HG02938 (cell line): ENCODE data around the gene ICE1.
"Not testable (repeated sequence)": the region's sequence is repeated elsewhere in the genome, so short reads cannot be mapped to it uniquely, and the experiment has no call there.

ENCODE experiments used
- ATAC-seq: cut with Tn5 transposase; IDR thresholded peaks from one replicate; pipeline ENCODE4 v1.9.1; 2021; ENCODE audit warnings: mild to moderate bottlenecking, moderate library complexity; ENCODE audit not compliant: unreplicated experiment

Gene ICE1, protein sequence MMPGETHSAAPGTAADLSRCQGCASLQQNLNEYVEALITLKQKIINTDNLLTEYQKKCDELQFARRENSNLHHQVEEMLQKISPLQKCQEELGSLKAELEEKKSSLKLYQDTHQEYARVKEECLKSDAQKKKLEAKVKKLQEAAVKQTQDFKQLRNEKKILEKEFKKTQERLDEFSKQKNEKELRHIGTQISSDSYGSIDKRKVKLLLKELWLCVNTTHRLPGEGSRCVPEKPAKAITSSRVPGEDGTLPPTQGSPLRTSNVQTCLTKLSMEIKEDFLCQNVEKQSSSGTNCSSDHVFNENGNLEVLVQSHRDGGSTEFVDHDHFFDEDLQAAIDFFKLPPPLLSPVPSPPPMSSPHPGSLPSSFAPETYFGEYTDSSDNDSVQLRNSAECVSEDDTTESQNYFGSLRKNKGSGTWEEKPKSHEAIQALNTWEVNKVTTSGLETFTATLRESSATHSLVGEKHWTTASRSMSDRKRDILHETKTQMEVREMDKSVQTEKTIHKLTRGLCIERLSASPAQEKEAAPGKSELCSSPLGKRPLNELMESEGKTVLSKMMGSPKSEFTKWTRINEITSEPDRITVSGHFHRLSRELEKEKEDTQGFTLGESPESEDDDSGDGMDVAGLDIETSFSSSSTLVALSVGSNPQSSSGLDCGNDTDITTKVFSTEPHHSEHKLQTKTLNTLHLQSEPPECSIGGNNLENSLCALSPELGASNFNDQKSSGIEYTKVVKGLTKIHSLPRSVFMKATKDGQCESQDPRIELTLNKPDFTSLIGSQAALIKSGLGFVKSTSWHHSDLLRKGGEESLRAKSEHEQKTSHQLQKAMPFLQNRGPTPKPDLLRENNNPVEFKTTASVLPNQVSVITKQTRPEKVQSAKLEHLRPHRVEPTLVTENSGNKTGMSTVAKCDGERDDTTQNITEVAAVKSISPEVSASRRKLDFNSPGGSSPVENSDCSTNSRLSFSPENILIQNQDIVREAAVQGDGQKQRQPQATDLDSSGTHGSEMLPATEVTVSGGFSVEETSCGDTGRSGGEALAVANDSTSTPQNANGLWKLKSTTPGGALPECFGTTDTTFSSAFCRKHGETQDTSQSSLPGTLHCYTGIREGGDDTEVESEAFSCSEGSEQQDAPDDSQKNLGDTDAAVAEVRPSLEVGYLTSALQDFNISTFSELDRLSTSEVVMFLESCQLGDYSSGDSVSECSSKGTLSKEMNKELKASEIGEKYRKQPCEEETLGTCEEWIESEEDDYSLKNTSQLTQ (N-terminal part only)

DNA sequence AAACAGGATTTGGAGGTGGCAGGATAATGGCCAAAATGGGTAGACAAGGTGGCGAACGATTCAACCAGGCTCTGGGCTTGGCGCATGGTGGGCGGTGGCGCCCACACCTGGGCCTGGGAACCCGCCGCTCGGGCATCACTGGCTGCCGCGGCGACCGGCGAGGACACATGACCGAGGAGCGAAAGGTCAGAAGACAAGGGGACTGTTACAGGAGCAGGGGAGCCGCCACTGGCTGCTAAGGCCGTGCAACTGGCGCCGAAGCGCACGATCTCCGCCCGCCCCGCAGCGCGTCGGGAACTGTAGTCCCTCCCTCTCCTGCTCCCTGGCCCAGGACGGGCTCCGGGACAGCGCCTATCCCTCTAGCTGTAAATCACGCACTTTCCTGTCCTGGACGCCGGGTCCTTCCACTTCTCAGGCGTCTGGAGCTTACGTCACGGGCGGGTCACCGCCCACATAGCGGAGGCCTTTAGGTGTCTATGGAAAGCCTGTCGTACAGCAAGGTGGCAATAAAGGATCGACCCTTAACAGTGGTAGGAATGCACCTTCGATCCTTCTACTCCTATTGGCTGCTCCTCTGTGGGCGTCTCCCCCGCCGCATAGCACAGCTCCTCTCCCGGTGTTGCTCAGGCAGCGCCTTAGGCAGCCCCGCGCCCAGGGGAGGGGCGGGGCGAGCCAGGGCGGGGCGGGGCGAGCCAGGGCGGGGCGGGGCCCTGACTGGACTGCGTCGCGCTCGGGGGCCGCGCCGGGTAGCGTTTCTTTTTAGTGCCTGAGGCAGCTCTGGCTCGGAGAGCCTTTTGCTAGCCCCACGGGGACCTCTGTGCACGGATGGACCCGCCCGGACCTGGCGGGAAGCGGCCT is at the start of gene ICE1:
Gene ICE1, plus strand, starts transcription at position 717 of the 858 bp plus-strand sequence. CDS start 239 bp downstream, outside the sequence.
- ATAC-seq = peak; percentile 71

DNA sequence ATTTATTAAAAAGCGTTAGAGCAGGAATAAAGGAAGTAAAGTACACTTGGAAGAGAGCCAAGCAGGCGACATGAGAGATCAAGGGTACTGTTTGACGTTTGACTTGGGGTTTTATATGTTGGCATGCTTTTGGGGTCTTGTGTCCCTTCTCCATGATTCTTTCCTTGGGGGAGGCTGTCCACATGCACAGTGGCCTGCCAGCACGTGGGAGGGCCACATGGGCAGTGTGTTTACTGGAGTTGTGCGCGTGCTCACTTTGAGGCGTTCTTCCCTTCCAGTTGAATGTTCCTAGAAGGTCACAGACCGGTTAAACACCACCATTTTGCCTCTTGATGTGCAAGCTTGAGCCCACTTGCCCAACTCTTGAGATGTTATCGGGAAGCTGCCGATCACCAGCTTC is 49.5 kb upstream of the ICE1 start:
- ATAC-seq = no peak

DNA sequence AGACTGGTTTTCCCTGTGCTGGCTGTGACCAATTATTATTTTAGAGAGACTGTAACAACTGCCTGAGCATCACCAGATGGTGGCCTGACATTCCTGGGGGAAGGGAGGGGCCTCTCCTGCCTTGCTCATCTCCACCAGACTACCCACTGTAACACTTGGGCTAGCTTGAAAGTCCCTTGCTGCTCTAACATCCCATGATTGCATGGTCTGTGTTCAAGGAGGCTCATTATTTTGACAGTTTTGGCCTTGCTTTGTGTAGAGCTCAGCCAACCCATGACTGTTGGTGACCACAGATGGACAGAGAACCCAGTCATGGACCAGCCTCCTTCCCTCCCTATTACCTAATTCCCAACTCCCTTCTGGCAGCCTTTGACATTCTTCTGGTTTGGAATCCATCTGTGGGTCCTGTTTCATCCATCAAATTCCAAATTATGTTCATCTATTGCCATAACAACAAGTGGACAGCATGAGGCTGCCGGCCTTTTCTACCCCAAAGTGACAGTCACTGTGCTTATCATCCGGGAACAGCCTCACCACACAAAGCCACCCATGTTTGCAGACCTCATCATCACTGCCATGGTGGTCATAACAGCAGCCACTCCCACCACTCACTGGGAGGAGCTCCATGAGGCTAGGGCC is 49.0 kb upstream of the ICE1 start:
- no peak for ATAC-seq

DNA sequence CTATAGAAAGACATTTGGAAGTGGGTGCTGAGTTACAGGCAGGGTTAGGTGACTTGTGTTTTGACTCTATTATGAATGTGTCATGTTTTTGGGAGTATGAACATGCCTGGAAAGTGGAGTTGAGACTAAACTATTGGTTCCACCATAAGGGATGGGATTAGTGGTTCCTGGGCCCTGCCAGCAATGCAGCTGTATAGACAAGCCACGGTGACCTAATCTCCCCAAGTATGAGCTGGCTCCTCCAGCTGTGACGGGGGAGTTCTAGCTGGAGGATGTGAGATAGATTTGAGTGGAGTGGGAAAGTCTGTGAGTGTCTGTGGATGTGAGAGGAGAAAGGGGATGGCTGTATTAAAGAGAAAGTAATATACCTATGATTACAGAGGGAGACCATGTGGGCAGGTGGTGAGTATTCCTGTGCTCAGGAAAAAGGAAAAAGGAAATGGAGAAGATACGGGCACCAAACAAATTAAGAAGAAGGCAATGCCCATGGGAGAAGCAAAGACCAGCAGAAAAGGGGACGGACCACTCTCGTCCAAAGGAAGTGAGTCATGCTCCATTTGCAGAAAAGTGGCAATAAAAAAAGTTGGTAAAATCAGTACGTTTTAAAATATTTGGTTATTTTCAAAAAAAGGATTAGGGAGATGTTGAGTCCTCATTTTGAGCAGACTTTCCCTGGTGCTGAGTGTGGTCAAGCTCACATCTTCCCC is 48.3 kb upstream of the ICE1 start:
- no peak for ATAC-seq

DNA sequence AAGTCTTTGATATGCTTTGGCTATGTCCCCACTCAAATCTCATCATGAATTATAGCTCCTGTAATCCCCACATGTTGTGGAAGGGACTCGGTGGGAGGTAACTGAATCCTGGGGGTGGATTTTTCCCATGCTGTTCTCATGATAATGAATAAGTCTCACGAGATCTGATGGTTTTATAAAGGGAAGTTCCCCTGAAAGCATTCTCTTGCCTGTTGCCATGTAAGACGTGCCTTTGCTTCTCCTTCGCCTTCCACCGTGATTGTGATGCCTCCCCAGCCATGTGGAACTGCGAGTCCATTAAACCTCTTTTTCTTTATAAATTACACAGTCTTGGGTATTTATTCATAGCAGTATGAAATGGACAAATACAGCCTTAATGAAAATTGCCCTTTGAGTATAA is 44.7 kb upstream of the ICE1 start:
- no peak for ATAC-seq

DNA sequence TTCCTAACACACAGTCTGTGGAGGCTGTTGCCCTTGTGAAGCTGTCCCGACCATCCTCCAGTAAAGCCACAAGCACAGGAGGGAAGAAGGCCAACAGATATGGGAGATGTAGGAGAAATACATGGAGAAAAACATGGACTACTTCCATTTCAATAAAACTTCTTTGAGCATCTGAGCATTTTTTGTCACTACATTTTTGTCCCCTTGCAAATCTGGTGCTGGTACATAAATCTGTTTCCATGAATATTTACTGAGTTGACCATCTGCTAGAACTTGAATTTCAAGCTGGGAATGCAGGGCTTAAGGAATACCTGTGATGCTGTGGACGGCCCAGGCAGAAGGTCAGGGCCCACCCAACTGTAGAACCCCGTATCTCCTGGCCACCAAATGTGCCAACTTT is 43.9 kb upstream of the ICE1 start:
- no peak for ATAC-seq

DNA sequence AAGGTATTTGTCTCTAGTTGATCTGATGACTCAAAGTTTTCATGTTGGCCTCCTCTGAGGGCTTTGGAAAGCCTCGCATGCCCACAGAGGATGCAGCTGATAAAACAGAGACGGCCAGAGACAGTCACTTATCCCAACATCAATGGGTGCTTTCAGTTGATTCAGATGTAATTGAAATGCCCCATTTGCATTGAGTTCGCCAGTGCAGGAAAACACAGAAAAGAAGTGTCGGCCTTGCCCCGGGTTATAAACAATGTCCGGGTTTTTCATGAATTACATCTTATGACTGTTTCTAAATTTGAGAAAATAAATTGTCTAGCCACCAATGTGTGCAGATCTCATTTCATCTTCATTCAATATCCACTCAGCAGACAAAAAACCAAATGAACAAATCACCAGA is 42.2 kb upstream of the ICE1 start:
- ATAC-seq = no peak

DNA sequence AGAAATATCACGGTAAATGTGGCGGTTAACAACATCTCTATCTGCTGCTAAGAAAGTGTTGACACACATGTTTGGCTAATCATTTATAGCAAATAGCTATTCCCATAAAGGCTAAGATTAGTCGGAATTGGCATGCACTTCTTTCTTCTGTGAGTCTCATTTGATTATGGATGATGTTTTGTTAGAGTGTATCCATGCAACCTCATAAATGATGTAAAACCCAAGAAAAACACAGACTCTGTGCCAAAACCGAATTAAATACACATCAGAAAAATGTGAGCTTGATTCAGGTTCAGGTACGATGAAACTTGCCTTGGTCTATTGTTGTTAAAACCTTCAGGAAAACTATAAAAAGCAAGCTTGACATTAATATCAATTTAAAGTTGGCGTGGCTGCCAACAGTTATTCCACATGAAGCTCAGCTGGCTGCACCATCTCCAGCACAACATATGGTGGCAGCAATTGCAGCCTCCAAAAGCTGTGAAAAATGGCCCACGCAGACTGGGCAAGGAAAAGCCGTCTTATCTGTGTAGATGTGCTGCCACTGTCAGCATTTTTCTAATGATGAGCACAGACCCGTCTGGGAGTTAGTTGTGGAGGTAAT is 41.1 kb upstream of the ICE1 start:
- no peak for ATAC-seq

DNA sequence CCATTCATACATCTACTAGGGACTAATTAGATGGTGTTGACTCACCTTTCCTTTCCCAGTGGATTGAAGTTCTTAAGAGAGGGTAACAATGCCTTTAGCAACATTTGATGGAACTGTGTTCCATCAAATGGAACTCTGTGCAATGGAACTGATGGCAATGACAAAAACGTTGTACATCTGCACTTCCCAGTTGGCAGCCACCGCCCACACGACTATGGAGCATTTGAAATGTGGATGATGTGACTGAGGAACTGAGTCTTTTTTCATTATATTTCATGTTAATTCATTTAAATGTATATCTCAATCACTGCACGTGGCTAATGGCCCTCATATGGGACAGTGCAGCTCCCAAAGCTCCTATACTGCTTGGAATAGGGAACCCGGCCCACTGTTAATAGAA is 39.0 kb upstream of the ICE1 start:
- no peak for ATAC-seq

DNA sequence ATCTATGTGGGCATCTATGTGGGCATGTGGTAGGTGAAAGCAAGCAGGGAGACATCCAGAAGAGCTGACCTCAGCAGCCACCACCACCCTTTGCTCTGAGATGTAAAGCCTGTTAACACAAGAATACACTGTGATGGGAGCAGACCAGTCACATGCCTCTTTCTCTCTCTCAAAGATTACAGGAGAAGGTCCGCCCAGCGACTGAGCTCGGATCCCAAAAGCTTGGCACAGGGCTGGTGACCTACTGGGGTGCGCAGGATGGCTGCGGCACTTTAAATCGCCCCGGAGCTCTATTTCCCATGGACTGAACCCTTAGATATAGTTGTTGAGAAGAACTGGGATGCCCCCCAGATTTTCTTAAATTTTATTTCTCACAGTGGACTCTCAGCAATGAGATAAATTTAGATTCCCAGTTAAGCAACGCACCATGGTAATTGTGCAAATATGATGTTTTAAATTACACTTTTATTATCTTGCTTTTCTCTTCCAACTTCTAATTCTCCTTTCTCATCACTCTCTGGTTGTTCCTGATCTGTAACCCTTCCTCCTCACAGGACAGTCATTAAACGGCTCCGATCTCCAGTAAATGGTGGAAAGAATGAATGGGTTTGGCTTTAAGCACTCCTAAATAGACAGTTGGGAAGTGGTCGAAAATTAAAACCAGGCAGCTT is 37.7 kb upstream of the ICE1 start:
- ATAC-seq = no peak

DNA sequence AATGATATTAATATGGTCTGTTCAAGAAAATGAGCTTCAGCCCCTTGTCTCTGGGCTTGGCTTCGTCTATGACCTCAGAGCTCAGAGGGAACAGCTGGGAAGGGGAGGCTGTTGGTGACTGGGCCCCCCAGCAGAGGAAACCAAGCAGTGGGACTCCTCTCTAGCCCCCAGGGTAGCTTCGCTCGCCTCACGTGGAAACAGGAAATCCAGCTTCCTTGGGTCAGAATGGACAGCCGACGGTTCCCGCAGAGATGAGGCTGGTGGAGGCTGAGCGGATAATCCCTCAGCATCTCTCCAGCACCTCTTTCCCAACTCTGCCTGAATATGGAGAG is 37.2 kb upstream of the ICE1 start:
- no peak for ATAC-seq

DNA sequence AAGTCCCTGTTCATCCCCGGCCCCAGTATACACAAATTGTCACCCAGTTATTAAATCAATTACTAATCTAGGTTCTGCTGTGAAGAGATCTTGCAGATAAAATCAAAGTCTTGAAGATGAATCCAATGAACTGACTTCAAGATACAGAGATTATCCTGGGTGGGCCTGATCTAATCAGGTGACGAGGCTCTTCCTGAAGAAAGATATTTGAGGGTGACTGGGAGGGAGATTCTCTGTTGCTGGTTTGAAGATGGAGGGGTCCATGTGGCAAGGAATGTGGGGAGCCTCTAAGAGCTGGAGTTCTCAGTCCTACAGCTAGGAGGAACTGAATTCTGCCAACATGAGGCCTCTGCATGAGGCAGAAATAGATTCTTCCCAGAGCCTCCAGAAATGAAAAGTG is 36.1 kb upstream of the ICE1 start:
- no peak for ATAC-seq

DNA sequence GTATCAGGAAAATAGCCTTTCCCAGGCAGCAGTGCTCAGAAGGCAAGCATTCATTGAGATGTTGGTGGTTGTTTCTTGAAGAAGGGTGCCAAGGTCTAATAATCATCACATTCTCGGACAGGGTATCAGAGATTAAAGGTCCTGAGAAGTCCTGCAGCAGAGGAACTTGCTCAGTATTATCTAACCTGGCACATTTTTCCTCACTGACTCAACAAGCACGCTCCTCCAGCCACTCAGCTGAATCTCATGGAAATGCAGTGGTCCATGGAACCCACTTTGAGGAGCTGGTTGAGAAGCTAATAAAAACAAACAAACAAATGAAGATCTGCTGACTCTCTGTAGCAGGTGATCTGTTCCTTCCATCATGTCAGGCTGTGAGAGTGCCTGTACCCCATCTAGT is 35.3 kb upstream of the ICE1 start:
- no peak for ATAC-seq

DNA sequence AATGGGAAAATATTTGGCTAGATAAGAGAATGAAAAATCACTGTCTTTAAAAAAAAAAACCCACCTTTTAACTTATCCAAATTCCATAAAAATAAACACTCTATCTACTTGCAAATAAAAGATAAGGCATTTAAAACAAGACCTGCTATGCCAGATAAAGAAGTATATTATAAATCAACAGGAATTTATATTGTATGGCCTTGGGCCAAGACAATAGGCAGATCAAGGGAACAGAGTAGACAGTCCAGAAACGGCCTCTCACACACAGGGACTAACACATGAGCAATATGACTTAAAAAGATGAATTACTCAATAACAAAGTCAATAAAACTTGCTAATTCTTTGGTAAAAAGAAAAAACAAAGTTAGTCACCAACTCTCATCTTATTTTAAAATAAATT is 34.7 kb upstream of the ICE1 start:
- ATAC-seq = no peak

DNA sequence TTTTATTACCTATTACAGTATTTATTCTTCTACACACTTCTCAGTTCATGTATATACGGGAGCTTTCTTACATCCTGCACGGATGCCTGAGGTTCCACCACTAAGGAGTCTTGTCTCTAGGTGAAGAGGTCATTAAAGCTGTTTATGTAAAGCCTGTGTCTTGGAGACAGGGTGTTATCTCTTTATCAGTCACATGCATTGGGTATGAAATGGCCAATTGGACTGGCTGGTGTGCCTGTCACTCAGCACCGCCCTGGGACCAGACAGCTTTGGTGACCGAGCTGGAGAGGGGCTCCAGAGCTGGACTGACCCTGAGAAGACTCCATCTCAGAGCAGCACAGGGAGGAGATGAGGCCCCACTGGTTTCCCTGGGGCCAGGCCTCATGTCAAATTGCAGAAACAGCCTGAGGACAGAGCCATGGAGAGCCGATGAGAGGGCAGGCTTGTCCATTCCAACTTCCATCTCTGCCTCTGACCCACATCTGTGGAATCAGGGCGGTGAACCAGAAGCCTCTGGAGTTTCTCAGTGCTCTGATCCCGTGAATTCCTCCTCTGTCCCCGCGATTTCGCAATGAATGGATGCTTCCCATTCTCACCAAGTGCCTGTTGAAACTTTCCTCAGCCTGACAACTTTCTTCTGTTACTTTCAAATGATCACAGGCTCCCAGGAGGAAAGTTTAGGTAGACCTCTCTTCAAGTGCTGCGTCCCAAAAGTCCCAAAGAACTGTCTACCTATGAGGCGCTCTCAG is 32.2 kb upstream of the ICE1 start:
- not testable (repeated sequence) for ATAC-seq

DNA sequence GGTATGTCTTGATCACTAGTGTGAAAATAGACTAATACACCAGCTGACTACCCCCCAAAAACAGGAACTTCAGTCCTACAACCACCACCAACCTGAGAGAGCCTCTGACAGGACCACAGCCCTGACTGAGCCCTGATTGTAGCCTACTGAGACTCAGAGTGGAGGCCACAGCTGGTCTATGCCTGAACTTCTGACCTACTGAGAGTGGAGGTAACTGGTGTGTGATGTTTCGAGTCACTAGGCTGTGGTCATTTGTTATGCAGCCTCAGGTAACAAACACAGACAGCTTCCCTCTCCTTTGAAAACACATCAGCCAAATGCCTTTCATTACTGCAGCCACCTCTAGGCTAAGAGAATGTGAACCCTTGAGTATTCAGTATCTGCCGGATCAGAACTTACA is 30.0 kb upstream of the ICE1 start:
- peak; percentile 47 for ATAC-seq

DNA sequence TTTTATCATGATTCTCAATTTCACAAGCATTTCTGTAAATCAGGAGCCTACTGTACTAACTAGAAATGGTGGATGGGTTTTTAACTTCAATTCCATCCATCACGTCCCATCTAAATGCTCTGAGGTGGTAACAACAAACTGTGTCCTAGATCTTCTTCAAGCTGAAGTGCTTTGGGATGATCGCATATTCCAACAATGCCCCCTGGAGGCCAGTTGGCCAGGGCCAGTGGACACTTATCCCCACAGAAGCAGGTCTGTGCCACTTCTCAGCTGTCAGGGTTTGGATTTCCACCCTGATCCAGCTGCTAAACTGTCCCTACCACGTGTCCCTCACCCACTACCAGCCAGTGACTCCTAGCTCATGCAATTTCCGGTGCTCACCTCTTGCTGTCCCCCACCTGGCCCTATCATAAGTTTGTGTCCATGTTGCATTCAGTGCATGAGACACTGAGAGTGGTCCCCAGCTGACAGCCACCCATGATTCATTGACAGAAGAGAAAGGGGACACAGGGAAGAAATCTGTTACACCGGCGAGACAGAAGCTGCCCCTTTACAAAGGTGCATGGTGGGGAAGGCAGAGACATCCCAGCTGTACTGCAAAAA is 28.0 kb upstream of the ICE1 start:
- ATAC-seq = not testable (repeated sequence)
